Left kidney (tissue), 2 donors: ENCODE data around the gene MSRB1. TPM values are rescaled to one million over a fixed set of nuclear protein-coding genes. Genes with fewer than 3 reads are reported as not detected.

Experiments used
- DNase-seq: peaks from one replicate; pipeline ENCODE4 v3.0.0-alpha.2; 2013
- polyA plus RNA-seq: library from polyadenylated mRNA; unstranded; fragments of 120-200 nt; gene quantifications from one replicate; pipeline ENCODE4 v1.2.1, GENCODE V29; 2013; ENCODE audit not compliant: insufficient read length

The MSRB1 gene
- polyA plus RNA-seq, 1 donor, result 55.9 TPM

DNA sequence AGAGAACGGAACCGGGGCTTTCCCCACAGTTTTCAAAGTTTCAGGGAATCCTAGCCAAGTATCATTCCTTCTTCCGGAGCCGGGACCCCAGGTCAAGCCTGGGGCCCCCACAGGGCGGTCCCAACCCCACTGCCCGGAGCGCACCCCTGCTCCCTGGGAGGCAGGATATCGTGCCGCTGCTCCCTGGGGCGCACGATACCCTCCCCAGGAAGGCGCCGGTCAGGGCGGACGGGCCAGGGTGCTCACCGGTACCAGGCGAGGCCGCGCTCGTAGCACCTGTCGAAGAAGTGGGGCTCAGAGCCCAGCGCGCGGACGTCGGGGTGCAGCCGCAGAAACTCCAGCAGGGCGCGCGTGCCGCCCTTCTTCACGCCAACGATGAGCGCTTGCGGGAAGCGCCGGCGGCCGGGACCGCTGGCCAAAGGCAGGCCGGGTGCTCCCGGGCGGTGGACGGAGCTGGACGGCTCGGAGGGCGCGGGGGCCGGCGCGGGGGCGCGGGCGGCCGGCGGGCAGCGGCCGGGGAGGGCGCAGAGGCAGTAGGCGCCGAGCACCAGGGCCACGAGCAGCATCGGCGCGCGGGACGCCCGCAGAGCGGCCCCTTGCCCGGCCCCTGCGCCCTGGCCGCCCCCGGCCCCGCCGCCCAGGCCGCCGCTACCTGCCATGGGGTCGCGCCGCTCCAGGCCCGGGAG, 25.2 kb downstream of the MSRB1 start:
- DNase-seq, result no peak

- DNase-seq, result no peak
Measured at GRCh38 chr16:1917056-1917664, 25.8 kb downstream of the MSRB1 start.

DNA sequence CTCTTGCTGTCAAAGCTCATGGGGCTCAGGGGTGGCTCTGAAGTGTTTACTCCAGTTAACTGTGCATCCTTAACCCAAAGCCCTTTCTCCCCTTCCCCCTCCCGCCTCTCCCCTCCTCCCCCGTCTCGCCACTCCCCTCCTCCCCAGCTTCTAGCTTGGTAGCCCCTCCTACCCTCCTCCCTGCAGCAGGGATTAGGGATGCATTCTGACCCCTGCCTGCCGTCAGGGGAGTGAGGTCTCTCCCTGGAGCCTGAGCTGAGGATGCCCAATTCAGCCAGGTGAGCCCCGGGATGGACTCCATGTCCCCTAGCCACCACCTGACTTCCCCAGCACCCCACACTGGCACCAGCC, 26.4 kb downstream of the MSRB1 start:
- no peak for DNase-seq

GRCh38 chr16:1915732-1916639, 27.0 kb downstream of the MSRB1 start:
- no peak for DNase-seq

DNA sequence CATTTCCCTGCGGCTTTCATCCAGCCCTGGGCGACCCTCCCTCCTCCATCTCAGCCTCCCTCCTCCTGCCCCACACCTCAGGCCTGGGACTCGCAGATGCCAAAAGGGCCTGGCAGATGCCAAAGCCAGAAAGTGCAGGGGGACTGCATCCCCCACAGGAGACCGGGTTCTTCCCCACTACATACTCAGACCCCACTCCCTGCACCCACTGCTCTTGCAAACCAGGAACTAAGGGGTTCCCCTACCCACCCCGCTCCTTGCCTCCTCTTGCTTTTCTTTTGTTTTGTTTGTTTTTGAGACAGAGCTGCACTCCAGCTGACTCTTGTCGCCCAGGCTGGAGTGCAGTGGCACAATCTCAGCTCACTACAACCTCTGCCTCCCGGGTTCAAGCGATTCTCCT, 28.0 kb downstream of the MSRB1 start:
- no peak for DNase-seq

DNA sequence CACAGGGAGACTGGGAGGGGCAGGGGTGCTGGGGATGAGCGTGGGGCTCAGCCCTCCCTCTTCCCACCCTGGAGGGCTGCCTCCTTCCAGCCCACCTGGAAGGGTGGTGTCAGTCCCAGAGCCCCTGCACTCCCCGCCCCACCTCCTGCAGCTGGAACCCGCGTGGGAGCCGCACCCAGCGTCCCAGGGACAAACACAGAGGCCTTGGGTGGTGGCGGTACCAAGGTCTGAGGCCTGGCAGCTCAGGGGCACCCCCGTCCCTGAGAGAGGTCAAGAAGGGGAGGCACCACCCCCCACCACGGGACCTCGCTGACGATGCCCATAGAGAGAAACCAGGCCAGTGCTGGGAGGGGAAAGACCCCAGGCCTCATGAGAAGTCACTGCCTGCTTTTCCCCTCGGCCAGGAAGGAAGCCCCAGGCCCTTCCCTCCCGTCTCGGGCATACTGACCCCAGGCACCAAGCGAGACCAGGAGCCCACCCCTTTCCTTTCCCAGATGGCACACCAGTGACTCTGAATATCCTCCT, 28.9 kb downstream of the MSRB1 start:
- no peak for DNase-seq

DNA sequence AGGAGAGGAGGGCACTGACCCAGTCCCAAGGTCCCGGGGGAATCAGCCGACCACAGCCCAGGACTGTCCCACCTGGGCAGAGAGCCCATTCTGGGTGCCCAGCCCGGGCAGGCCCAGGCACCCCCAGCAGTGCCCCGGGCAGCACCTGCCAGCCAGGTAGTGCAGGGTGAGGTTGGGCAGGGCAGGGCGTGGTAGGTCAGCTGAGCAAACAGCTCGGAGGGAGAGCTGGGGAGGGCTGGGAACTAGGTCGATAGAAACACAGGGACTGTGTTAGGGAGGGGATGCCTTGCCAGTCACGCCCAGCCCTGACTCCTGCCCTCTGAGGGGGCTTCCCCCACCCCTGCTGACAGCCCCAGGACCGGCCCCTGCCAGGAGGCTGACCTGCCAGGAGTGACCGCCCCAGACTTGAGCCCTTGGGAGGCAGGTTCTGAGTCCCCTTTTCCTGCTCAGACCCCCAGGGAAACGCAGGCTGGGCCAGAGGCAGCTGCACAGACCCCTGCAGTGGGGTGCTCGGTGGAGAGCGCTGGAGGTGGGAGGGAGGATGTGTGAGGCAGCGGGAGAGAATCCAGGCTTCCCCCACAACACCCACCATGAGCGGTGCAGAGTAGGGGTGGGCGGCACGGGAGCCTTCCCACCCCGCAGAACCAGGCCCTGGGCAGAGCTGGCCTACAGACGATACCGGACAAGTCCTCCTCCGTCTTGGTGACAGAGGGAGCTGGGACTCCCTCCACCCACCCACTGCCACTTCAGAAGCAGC, 29.5 kb downstream of the MSRB1 start:
- no peak for DNase-seq

DNA sequence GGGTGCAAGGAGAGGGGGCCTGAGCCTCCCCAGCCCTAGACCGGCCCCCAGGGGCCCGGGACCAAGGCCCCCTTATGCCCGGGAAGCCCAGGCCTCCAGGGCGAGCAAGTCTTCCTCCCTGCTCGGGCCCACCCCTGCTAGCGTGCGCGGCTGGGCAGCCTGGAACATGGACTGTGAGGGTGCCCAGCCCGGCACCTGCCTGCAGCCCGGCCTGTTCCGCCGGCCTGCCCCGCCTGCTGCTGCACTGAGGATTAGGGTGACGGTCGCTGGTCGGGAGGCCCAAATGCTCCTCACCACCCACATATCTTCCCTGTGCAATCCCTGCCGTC, 30.8 kb downstream of the MSRB1 start:
- DNase-seq, result no peak

DNA sequence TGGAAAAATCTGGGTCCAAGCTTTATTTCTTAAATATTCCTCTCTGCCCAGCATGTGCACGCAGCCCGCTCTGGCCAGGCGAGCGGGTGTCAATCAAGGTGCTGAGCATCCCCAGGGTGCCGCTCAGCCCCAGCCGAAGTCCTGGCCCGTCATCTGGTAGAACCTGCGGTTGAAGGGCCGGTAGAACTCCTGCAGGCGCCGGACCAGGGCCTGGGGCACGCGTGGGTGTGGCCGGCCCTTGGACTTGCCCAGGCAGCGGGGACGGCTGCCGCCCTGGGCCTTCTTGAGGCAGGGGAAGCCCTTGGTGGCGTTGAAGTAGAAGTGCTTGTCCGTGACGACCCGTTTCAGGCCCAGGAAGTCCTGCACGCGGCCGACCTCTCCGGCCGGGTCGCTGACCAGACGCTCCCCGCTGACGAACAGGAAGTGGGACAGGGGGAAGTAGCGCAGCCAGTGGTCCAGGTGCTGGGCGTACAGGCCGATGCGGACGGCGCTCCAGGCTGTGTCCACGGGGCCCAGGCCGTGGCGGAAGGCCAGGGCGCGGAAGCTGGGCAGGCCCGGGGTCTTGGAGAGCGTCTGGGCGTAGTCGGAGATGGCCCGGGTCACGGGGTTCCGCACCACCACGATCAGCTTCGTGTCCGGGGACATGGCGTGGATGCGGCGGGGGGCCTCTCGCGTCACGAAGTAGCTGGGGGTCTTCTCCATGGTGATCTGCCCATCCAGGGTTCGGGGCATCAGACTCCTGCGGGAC, 31.4 kb downstream of the MSRB1 start:
- no peak for DNase-seq

- no peak for DNase-seq
Measured at GRCh38 chr16:1909561-1910231, 33.3 kb downstream of the MSRB1 start.

- DNase-seq, result no peak
Measured at GRCh38 chr16:1908983-1909382, 34.0 kb downstream of the MSRB1 start.

DNA sequence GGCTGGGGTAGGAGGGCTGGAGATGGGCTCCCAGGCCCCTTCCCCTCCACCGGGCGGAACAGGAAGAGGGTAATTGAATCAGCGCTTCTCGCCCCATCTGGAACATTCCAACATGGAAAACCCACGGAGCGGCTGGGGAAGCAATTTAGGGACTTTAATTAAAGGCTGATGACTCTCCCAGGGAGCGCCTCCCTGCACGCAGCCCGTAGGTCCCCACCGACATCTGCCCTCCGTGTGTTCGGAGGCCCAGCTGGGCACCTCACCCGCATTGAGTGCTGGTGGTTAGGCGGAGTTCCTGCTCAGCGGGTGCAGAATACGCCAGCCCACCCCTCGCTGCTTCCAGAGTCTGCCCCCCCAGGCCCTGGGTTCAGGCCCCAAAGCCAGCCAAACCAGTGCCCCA, 34.8 kb downstream of the MSRB1 start:
- DNase-seq, result no peak

- no peak for DNase-seq
Measured at GRCh38 chr16:1907226-1907860, 35.7 kb downstream of the MSRB1 start.

DNA sequence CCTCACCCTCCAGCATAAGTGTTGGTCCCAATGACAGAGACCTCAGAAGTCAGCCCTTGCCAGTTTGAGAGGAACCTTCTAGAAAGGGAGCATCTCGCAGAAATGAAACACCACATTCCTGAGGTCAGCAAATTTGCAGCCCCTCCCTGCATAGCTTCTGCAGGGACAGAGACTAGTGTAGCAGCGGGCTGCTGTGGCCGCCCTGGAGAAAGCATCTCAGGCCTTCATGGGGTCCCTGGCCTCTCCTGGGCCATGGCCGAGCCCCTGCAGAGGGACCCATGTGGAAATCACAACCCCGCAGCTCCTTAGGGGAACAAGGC, 36.2 kb downstream of the MSRB1 start:
- no peak for DNase-seq

GRCh38 chr16:1906055-1906845, 36.7 kb downstream of the MSRB1 start:
- no peak for DNase-seq

GRCh38 chr16:1903845-1904840, 38.9 kb downstream of the MSRB1 start:
- DNase-seq, result no peak

DNA sequence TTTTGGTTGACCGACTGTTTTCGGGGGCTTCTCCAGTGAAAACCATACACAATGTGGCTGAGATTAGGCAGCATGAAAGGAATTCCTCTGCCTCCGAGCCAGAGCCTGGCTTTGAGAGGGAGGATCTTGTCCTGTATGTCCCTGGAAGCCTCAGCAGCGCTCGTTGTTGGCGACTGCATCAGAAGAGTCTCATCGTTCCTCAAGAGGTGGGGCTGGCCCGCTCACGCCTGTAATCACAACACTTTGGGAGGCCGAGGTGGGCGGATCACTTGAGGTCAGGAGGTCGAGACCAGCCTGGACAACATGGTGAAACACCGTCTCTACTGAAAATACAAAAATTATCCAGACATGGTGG, 39.8 kb downstream of the MSRB1 start:
- no peak for DNase-seq

DNA sequence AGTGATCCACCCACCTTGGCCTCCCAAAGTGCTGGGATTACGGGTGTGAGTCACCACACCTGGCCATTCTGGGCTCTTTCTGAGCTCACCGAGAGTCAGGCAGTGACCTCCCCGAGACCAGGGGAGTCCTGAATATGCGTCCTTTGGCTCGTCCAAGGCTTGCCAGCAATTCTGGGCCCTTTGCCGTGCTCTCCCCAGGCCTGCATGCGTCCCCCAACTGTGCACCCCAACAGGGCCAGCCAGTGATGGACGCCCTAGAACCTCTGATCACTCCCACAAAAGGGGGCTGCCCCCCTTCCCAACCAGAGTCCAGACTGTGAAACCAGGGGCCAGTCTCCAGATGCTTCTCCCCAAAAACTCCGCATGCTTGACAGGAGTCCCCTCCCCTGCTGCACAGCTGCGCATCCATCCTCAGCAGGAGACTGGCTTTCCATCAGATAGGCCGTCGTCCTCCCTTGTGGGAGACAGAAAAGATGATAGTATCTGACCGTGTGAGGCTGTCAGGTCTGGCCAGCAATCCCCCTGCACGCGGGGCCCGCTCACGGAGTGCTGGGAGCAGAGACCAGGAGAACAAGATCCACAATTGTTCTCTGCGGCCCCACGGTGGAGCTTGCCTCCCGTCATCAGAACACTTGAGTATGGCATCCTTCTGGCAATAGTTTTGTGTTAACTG, 40.3 kb downstream of the MSRB1 start:
- DNase-seq, result no peak
